Stimulated activated memory B cell treated with anti-CD40 and anti-IgM and Interleukin-4, amounts not matched to agents 10 μg/mL and 1 μg/mL and 100 μg/mL, for 72 hours (primary cell): ENCODE results near the gene DIAPH3.

Source experiments
- ATAC-seq: fragments of 150-1000 bp; cut with Tn5 transposase; 2 replicates; pipeline ENCODE4 v1.10.0; 2021
- H3K27ac Mint-ChIP-seq: one replicate; pipeline ENCODE4 v1.8.0; 2022; ENCODE audit warnings: mild to moderate bottlenecking, mixed read lengths
- H3K27me3 Mint-ChIP-seq: one replicate; pipeline ENCODE4 v1.8.0; 2022; ENCODE audit warnings: mixed read lengths
- H3K36me3 Mint-ChIP-seq: one replicate; pipeline ENCODE4 v1.8.0; 2022; ENCODE audit warnings: mixed read lengths
- H3K4me1 Mint-ChIP-seq: one replicate; pipeline ENCODE4 v1.8.0; 2022; ENCODE audit warnings: mixed read lengths
- H3K4me3 Mint-ChIP-seq: one replicate; pipeline ENCODE4 v1.8.0; 2022; ENCODE audit warnings: mild to moderate bottlenecking, moderate library complexity, mixed read lengths
- H3K9me3 Mint-ChIP-seq: one replicate; pipeline ENCODE4 v1.8.0; 2022; ENCODE audit warnings: mixed read lengths

Gene DIAPH3

DNA sequence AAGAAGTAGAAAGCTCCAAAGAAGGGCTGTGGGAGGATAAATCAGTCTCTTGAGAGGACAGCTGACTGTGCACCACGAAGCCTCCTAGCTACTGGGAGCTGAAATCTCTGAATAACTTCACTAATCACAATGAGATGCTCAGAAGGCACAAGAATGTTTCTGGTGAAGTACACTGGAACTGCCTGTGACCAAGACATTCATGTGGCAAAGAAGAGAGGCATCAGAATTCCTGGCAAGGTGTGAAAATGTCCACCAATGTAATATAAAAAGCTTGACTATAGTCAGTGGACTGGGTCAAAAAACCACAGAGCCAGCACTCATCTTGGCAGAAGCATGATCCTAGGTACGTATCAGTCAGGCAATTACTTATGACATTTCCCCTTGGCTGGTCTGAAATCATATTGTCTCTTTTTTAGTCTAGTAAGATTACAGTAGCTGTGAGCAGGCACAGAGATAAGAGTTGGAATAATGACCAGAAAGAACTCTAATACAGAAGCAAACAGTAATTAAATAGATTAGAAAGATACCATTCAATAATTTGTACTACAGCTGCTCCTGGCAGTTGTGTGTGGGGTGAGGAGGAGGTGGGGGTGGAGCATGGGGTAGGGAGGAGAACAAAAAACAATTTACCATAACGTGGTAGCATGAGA lies 434.7 kb downstream of the DIAPH3 start:
- Mint-ChIP-seq H3K9me3 (no peaks in the 10 kb centered on the region), H3K36me3 (no peaks in the 10 kb centered on the region), H3K4me1 (peaks cover 6% of the 10 kb centered on the region), H3K27me3 (no peaks in the 10 kb centered on the region), H3K4me3 (no peak overlapping the region), H3K27ac (no peak overlapping the region)
- no peak for ATAC-seq

- Mint-ChIP-seq H3K4me3 (no peak overlapping the region), H3K9me3 (no peaks in the 10 kb centered on the region), H3K27me3 (no peaks in the 10 kb centered on the region), H3K27ac (no peak overlapping the region), H3K36me3 (no peaks in the 10 kb centered on the region), H3K4me1 (no peaks in the 10 kb centered on the region)
- ATAC-seq, result no peak
These were observed 441.5 kb downstream of the DIAPH3 start for GRCh38 chr13:59721926-59722910.

- ATAC-seq, result no peak
- Mint-ChIP-seq H3K4me1 (no peaks in the 10 kb centered on the region), H3K36me3 (no peaks in the 10 kb centered on the region), H3K9me3 (no peaks in the 10 kb centered on the region), H3K27ac (no peak overlapping the region), H3K4me3 (no peak overlapping the region), H3K27me3 (no peaks in the 10 kb centered on the region)
These were observed 448.1 kb downstream of the DIAPH3 start for GRCh38 chr13:59715611-59716010.

GRCh38 chr13:59710996-59711701 lies 452.6 kb downstream of the DIAPH3 start:
- peaks cover 14% of the 10 kb centered on the region for H3K27me3 Mint-ChIP-seq
- H3K9me3 Mint-ChIP-seq, result no peaks in the 10 kb centered on the region
- no peaks in the 10 kb centered on the region for H3K4me1 Mint-ChIP-seq
- no peak for ATAC-seq
- no peak overlapping the region for H3K27ac Mint-ChIP-seq
- H3K4me3 Mint-ChIP-seq, result no peak overlapping the region
- no peaks in the 10 kb centered on the region for H3K36me3 Mint-ChIP-seq

DNA sequence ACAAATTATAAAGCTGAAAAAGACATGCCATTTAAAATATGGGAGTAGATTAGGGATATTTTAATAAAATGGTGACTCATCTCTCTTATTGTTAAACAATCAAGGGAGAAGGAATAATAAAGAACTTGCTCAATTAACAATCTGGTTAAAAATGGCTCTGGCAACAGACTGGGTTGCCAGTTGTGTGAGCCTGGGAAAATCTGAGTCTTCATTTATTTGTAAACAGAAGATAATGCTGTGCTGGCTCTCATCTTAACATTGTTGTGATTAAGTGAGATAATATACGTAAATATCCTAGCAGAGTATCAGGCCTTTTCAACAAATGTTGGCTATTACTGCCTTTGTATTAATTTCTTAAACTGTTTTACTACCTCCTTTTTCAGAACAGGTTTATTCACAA lies 453.3 kb downstream of the DIAPH3 start:
- ATAC-seq, result no peak
- Mint-ChIP-seq H3K27me3 (peaks cover 14% of the 10 kb centered on the region), H3K4me1 (no peaks in the 10 kb centered on the region), H3K4me3 (no peak overlapping the region), H3K27ac (no peak overlapping the region), H3K9me3 (no peaks in the 10 kb centered on the region), H3K36me3 (no peaks in the 10 kb centered on the region)

DNA sequence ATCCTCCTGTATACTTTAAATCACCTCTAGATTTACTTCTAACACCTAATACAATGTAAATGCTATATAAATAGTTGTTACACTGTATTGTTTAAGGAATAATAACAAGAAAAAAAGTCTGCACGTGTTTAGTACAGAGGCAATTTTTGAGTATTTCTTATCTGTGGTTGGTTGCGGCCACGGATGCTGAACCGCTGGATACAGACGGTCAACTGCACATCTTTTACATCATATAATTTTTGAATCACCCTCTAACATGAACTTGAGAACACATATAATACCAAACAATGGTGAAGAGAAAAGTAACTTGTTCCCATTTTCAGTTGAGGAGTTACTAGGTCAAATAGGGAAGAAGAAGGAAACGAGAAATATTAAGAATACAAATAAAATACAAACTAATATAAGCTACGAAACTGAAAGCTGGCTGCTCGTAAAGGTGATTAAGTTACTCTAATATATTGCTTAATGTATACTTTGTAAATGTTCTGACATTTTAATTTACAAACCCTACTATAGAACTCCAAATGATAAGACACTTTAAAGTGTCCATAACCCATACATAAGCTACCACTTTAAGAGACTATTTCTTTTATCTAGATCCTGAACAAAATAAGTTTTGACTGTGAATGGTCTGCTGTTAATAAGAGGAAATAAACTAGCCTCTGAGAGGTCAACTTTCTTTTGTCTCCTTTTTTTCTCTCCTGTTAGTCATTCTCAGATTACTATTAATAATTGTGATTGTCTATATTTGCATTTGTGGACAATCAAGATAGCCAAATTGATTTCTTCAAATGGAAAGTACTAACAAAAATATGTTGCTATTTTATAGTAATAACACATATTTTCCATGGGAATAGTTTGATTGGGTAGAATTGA lies 457.4 kb downstream of the DIAPH3 start:
- Mint-ChIP-seq H3K27ac (no peak overlapping the region), H3K36me3 (no peaks in the 10 kb centered on the region), H3K4me3 (peak overlapping the region; percentile 45), H3K4me1 (no peaks in the 10 kb centered on the region), H3K27me3 (peaks cover 14% of the 10 kb centered on the region), H3K9me3 (no peaks in the 10 kb centered on the region)
- no peak for ATAC-seq

DNA sequence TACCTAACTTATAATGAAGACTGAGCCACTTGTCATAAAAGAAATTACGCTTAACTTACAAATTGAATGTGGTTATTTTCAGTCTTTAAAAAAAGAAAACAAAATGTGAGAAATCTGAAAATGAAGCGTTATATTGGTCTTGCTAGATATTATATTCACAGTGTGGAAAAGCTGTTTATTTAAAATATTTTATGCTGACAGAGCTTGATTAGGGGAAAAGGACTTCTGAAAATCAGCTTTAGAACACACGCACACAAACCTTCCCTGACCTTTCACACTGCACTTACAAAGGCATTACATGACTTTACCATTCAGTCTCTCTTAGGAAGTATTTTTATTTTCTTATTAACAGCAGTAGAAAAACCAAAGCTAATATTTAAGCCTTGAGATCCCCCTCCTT lies 461.5 kb downstream of the DIAPH3 start:
- Mint-ChIP-seq H3K36me3 (no peaks in the 10 kb centered on the region), H3K27ac (no peak overlapping the region), H3K9me3 (no peaks in the 10 kb centered on the region), H3K4me1 (no peaks in the 10 kb centered on the region), H3K4me3 (no peak overlapping the region), H3K27me3 (peaks cover under 1% of the 10 kb centered on the region)
- ATAC-seq, result no peak

- H3K9me3 Mint-ChIP-seq, result no peaks in the 10 kb centered on the region
- no peak for ATAC-seq
- no peak overlapping the region for H3K27ac Mint-ChIP-seq
- H3K27me3 Mint-ChIP-seq, result no peaks in the 10 kb centered on the region
- no peak overlapping the region for H3K4me3 Mint-ChIP-seq
- H3K4me1 Mint-ChIP-seq, result no peaks in the 10 kb centered on the region
- H3K36me3 Mint-ChIP-seq, result no peaks in the 10 kb centered on the region
These were observed 462.5 kb downstream of the DIAPH3 start for GRCh38 chr13:59701261-59701660.

GRCh38 chr13:59700281-59700680 lies 463.4 kb downstream of the DIAPH3 start:
- no peak for ATAC-seq
- Mint-ChIP-seq H3K27ac (no peak overlapping the region), H3K27me3 (no peaks in the 10 kb centered on the region), H3K4me3 (no peak overlapping the region), H3K9me3 (no peaks in the 10 kb centered on the region), H3K4me1 (no peaks in the 10 kb centered on the region), H3K36me3 (no peaks in the 10 kb centered on the region)

GRCh38 chr13:59696271-59696670 lies 467.5 kb downstream of the DIAPH3 start:
- no peaks in the 10 kb centered on the region for H3K27me3 Mint-ChIP-seq
- no peak overlapping the region for H3K4me3 Mint-ChIP-seq
- no peak overlapping the region for H3K27ac Mint-ChIP-seq
- no peaks in the 10 kb centered on the region for H3K9me3 Mint-ChIP-seq
- no peak for ATAC-seq
- no peaks in the 10 kb centered on the region for H3K36me3 Mint-ChIP-seq
- H3K4me1 Mint-ChIP-seq, result no peaks in the 10 kb centered on the region

GRCh38 chr13:59691501-59692066 lies 472.1 kb downstream of the DIAPH3 start:
- Mint-ChIP-seq H3K27me3 (no peaks in the 10 kb centered on the region), H3K9me3 (no peaks in the 10 kb centered on the region), H3K4me3 (no peak overlapping the region), H3K36me3 (no peaks in the 10 kb centered on the region), H3K4me1 (no peaks in the 10 kb centered on the region), H3K27ac (no peak overlapping the region)
- ATAC-seq, result no peak

GRCh38 chr13:59690857-59691500 lies 472.7 kb downstream of the DIAPH3 start:
- no peaks in the 10 kb centered on the region for H3K27me3 Mint-ChIP-seq
- no peaks in the 10 kb centered on the region for H3K4me1 Mint-ChIP-seq
- ATAC-seq, result no peak
- no peak overlapping the region for H3K27ac Mint-ChIP-seq
- H3K36me3 Mint-ChIP-seq, result no peaks in the 10 kb centered on the region
- no peaks in the 10 kb centered on the region for H3K9me3 Mint-ChIP-seq
- H3K4me3 Mint-ChIP-seq, result no peak overlapping the region

- no peaks in the 10 kb centered on the region for H3K9me3 Mint-ChIP-seq
- no peak for ATAC-seq
- no peak overlapping the region for H3K27ac Mint-ChIP-seq
- H3K4me1 Mint-ChIP-seq, result no peaks in the 10 kb centered on the region
- H3K4me3 Mint-ChIP-seq, result no peak overlapping the region
- no peaks in the 10 kb centered on the region for H3K36me3 Mint-ChIP-seq
- no peaks in the 10 kb centered on the region for H3K27me3 Mint-ChIP-seq
These were observed 474.7 kb downstream of the DIAPH3 start for GRCh38 chr13:59689057-59689456.

GRCh38 chr13:59686798-59687394 lies 476.8 kb downstream of the DIAPH3 start:
- ATAC-seq, result no peak
- Mint-ChIP-seq H3K9me3 (no peaks in the 10 kb centered on the region), H3K27ac (no peak overlapping the region), H3K27me3 (no peaks in the 10 kb centered on the region), H3K4me3 (no peak overlapping the region), H3K36me3 (no peaks in the 10 kb centered on the region), H3K4me1 (no peaks in the 10 kb centered on the region)
